ENCODE results near the gene GNG2. TPM values are rescaled to one million over a fixed set of nuclear protein-coding genes. Genes with fewer than 3 reads are reported as not detected.

GNG2 gene
- total RNA-seq, 2 donors from 2014 or later: 8.1 to 21.9 TPM

- intact Hi-C loops (cut with DNase I, micrococcal nuclease): no loop called here
- ATAC-seq: no peak
Measured at GRCh38 chr14:52005625-52006024, 145.2 kb downstream of the GNG2 start.

DNA sequence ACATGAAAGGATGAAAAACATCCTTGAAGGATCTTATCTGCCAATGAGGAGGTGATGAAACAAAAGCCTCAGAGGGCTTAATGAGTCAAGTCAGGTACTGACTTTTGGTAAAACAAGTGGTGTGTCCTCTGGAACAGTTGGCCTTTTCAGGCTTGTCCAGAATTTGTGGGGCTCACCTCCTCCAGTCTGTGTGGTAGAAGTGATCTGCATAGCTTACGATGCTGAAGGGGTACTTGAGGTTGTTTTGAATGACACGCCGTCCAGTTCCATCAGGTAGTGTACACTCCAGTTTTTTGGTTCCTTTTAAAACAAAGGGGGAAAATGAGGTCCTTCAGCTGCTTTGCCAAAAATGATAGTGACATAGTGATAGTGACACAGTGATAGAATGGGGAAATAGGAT is 145.9 kb downstream of the GNG2 start:
- ATAC-seq: no peak
- intact Hi-C loops (cut with DNase I, micrococcal nuclease): no loop called here
- DNase-seq: no peak

More at GRCh38 chr14:52005625-52006024, 145.2 kb downstream of the GNG2 start:
- DNase-seq: no peak

DNA sequence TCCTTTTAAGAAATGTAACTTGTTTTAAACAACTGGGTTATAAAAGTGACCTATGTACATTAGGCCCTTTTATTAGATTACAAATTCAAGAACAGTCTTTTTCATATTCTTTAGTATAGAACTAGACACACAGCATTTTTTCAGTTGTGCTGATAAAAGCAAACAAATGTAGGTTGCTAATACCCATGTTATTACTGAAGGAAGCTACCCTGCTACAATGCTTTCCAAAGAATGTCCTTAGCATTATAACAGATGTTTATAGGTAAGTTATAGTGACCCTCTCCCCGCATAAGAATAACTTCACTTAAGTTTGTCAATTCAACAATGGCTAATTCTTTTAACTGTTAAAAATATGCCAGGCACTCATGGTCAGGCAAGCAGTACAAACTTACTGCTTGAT is 146.8 kb downstream of the GNG2 start:
- DNase-seq: no peak
- intact Hi-C loops (cut with DNase I, micrococcal nuclease): no loop called here

DNA sequence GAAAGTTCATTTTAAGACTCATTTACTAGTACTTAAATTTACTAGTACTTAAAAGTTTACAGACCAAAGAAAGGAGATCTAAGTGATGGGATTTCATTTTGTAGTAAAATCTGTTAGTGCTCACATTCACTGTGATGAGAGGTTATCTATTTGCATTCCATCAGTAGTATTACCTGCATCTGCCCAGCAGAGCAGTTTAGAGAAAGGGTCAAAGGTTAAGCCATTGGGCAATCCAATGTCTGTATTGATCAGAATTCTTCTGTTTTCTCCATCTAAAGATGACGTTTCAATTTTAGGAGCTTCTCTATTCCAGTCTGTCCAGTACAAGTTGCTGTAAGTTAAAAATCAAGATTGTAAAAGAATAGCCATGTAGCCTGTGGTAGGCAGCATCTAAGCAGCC is 147.2 kb downstream of the GNG2 start:
- DNase-seq (no peak), ATAC-seq (no peak)
- intact Hi-C loops (cut with DNase I, micrococcal nuclease): no loop called here

More for the DNA sequence above, 146.8 kb downstream of the GNG2 start:
- ATAC-seq: no peak

- ATAC-seq (no peak), DNase-seq (no peak)
- intact Hi-C loops (cut with DNase I, micrococcal nuclease): no loop called here
Measured at GRCh38 chr14:52008136-52008535, 147.7 kb downstream of the GNG2 start.

GRCh38 chr14:52010173-52010693 is 149.8 kb downstream of the GNG2 start:
- ATAC-seq: no peak
- intact Hi-C loops (cut with DNase I, micrococcal nuclease): no loop called here
- DNase-seq: no peak

DNA sequence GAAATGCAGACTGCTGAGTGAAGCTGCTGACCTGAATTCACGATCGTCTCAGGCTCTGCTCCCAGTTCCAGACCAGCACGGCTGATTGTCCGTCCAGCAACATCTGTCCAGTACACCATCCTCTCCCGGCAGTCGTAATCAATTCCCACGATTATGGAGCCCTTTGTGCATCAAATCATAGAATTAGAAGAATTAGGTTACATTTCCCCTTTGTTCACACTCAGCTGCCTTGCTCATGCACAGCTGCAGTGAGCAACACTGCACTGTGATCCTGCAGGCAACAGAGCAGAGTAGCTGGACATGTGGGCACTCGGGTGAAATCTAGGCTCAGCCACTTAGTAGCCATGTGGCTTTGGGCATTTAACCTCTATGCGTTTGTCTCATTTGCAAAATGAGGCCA is 151.1 kb downstream of the GNG2 start:
- intact Hi-C loops (cut with DNase I, micrococcal nuclease): no loop called here
- ATAC-seq (no peak), DNase-seq (no peak)

- no peak for ATAC-seq
- DNase-seq: no peak
- intact Hi-C loops (cut with DNase I, micrococcal nuclease): no loop called here
Measured at GRCh38 chr14:52012635-52013034, 152.2 kb downstream of the GNG2 start.

DNA sequence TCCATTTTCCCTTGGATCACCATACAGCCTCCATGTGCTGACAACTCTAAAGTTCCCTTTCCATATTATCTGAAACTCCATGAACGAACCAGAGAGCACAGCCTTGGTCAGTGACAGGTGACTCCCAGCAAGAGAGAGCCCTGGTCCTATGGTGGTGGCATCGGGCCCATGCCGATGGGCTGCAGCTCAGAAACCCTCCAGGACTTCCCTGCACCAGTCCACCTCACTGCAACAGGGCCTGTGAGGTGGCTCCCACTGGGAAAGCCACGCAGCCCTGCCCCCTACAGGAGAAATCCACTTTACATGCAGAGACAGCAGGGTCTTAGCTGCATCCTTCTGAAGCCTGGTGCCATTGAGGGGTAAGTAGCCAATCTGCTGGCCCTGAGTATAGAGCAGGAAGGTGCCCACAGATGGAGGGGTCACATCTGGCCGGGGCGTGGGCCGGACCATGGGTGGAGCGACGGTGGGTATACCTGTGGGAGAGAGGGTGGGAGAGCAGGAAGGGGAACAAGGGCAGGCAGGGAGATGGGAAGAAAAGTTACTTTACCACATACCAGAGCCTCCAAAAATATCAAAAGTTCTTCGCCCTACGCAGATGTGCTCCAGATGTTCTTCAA is 153.7 kb downstream of the GNG2 start:
- intact Hi-C loops (cut with DNase I, micrococcal nuclease): no loop called here
- no peak for ATAC-seq

GRCh38 chr14:52014601-52015267 is 154.3 kb downstream of the GNG2 start:
- intact Hi-C loops (cut with DNase I, micrococcal nuclease): no loop called here
- ATAC-seq (no peak), DNase-seq (no peak)

More for the DNA sequence above, 153.7 kb downstream of the GNG2 start:
- DNase-seq: no peak

GRCh38 chr14:52015411-52016030 is 155.1 kb downstream of the GNG2 start:
- ATAC-seq: no peak
- intact Hi-C loops (cut with DNase I, micrococcal nuclease): no loop called here
- peak in 1 of 2 donors; percentile 31 for DNase-seq

- DNase-seq (peak; percentile 67 to 81), ATAC-seq (peak; percentile 65)
- intact Hi-C loops (cut with DNase I, micrococcal nuclease): no loop called here
Measured at GRCh38 chr14:52018252-52018651, 157.8 kb downstream of the GNG2 start.

DNA sequence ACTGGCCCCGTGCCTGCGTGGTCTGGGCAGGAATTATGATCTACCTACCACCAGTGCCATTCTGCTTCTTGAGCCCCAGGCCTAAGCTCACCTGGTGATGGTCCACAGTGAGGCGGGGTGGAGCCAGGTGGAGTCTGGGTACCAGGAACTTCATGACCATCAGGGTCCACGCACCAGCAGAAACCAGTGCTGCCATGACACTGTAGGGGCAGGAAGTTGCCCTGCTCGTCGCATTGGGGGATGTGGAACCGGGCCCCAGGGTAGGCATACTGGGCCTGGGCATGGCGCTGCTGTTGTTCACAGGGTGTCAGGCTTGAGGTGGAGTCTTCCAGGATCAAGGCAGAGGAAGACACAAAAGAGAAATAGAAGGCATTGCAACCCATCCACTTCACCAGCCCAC is 158.6 kb downstream of the GNG2 start:
- intact Hi-C loops (cut with DNase I, micrococcal nuclease): no loop called here
- ATAC-seq (no peak), DNase-seq (no peak)

Other genes with a start within 250 kb of the GNG2 start
- gene FRMD6, start 208.7 kb upstream of the GNG2 start, total RNA-seq: 10 to 100 TPM in 1 of 2 donors, 1 to 10 TPM in 1; 4.2 to 12.1 TPM
- gene RTRAF, start 128.9 kb downstream of the GNG2 start, total RNA-seq: 100 to 1,000 TPM; 119 to 136 TPM
- gene NID2, start 208.4 kb downstream of the GNG2 start, total RNA-seq: 10 to 100 TPM; 15.5 to 24.9 TPM